Measurements from ENCODE around the gene CDH23.

DNA sequence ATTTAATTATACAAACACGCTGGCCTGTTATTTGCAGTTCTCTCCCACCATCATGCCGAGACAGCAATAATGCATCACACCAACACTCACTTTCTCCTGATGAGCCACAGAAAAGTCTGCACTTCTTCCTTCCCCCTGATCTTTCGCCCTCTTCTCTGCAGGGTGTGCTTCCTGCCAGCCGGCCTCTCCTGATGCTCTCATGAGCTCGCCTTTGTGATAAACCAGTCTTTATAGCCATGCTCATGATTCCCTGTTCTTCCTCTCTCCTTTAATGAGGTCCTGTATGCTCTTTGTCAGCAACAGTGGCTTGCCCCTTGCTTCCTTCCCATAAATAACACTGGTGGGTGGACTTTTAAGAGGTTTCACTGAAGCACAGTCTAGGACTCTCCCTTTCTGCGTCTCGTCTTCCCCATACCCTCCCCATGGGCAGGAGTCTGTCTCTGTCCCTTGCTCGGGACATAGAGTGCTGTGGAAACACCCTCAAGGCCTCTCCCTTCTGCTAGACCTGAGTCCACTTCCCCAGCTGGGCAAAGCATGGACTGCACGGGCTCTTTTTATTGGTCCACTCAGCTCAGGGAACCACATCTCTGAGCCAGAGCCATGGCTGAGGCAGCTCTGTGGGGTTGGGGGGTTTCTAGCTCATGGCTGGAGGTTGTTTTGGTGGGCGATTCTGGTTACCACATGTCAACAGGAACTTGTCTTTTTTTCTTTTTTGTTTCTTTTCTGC is 189.0 kb downstream of the CDH23 start:
- no peak for TF ChIP-seq POLR2A (IDR thresholded peaks at IDR 0.05; ENCODE audit: low read depth, low read length)
- TF ChIP-seq MXI1 (IDR thresholded peaks at IDR 0.05; ENCODE audit: low read depth, low read length): no peak
- no peak for TF ChIP-seq NR2F1 (conservative IDR thresholded peaks at IDR 0.05)
- TF ChIP-seq, protein P1, sequence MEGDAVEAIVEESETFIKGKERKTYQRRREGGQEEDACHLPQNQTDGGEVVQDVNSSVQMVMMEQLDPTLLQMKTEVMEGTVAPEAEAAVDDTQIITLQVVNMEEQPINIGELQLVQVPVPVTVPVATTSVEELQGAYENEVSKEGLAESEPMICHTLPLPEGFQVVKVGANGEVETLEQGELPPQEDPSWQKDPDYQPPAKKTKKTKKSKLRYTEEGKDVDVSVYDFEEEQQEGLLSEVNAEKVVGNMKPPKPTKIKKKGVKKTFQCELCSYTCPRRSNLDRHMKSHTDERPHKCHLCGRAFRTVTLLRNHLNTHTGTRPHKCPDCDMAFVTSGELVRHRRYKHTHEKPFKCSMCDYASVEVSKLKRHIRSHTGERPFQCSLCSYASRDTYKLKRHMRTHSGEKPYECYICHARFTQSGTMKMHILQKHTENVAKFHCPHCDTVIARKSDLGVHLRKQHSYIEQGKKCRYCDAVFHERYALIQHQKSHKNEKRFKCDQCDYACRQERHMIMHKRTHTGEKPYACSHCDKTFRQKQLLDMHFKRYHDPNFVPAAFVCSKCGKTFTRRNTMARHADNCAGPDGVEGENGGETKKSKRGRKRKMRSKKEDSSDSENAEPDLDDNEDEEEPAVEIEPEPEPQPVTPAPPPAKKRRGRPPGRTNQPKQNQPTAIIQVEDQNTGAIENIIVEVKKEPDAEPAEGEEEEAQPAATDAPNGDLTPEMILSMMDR (IDR thresholded peaks at IDR 0.05 in 2 of 3, conservative IDR thresholded peaks at IDR 0.05 in 1 of 3; ENCODE audit: control insufficient read depth in 2 of 3, extremely low read depth in 1 of 3, insufficient read depth in 1 of 3, low read depth in 3 of 3, low read length in 3 of 3): no peak
- TF ChIP-seq RFX5 (IDR thresholded peaks at IDR 0.05; ENCODE audit: low read depth, low read length): no peak
- no peak for TF ChIP-seq BHLHE40 (IDR thresholded peaks at IDR 0.05; ENCODE audit: borderline replicate concordance in 1 of 2, low read depth in 2 of 2, low read length in 1 of 2)
- TF ChIP-seq WRNIP1 (IDR thresholded peaks at IDR 0.05; ENCODE audit: borderline replicate concordance, low read depth, low read length): no peak
- TF ChIP-seq YY1 (IDR thresholded peaks at IDR 0.05; ENCODE audit: low read depth, low read length): no peak
- no peak for TF ChIP-seq ZNF24 (IDR thresholded peaks at IDR 0.05)
- no peak for TF ChIP-seq ZBTB40 (IDR thresholded peaks at IDR 0.05; ENCODE audit: borderline replicate concordance)
- no peak for TF ChIP-seq FOXM1 (IDR thresholded peaks at IDR 0.05; ENCODE audit: low read depth, low read length)
- no peak for TF ChIP-seq JUND (IDR thresholded peaks at IDR 0.05; ENCODE audit: low read depth, low read length)

Data from GM12878 (cell line).